PC-9 (cell line): ENCODE measurements around the gene DDHD1. TPM values are rescaled to one million over a fixed set of nuclear protein-coding genes. Genes with fewer than 3 reads are reported as not detected.
A peak's percentile ranks its signal among the peaks of the same experiment; 100 is the strongest.

ENCODE experiments used
- Bru-seq: library from RNA; stranded (reverse); fragments of 400-500 nt; gene quantifications from one replicate; lab custom pipeline; 2021; lab: Mats Ljungman, UMichigan
- BruChase-seq, 2 experiments: library from RNA; stranded (reverse); fragments of 400-500 nt; gene quantifications; one replicate each; lab custom pipeline; 2021; lab: Mats Ljungman, UMichigan
- BruUV-seq: library from RNA; stranded (reverse); fragments of 400-500 nt; replicated peaks from 2 replicates; lab custom pipeline; 2021; lab: Mats Ljungman, UMichigan
- CTCF ChIA-PET: fragments of 300-600 bp; sonication (Branson Sonifier 250); formaldehyde crosslinking; loops from one replicate; lab custom pipeline; 2022; ENCODE audit warnings: antibody characterized with exemption; lab: Charles Lee
- POLR2A ChIA-PET: fragments of 300-600 bp; sonication (Branson Sonifier 250); formaldehyde crosslinking; loops from one replicate; lab custom pipeline; 2022; ENCODE audit warnings: antibody characterized with exemption; ENCODE audit not compliant: unreplicated experiment; lab: Charles Lee
- DNase-seq, 2 experiments: peaks; one replicate each; pipeline versions ENCODE4 v3.0.0 to v3.0.0-alpha.2; 2015 to 2022; ENCODE audit warnings: mixed read lengths in 1 of 2
- H2AFZ ChIP-seq: fragments of 200-600 bp; sonication (generic); 2 replicates; pipeline ENCODE4 v1.8.1; 2017; ENCODE audit warnings: antibody characterized with exemption
- H3F3A ChIP-seq: fragments of 200-600 bp; sonication (generic); 2 replicates; pipeline ENCODE4 v1.8.1; 2017; ENCODE audit warnings: antibody characterized with exemption, mild to moderate bottlenecking, low read depth; ENCODE audit not compliant: insufficient read depth
- H3K27ac ChIP-seq: fragments of 200-600 bp; sonication (generic); 2 replicates; pipeline ENCODE4 v1.6.1; 2016; ENCODE audit warnings: mixed run types
- H3K27me3 ChIP-seq: fragments of 200-600 bp; sonication (generic); 2 replicates; pipeline ENCODE4 v1.6.1; 2016; ENCODE audit warnings: low read depth, mixed run types; ENCODE audit not compliant: insufficient read depth
- H3K36me3 ChIP-seq: fragments of 200-600 bp; sonication (generic); 2 replicates; pipeline ENCODE4 v1.6.1; 2016; ENCODE audit warnings: low read depth, mixed run types
- H3K4me1 ChIP-seq: fragments of 200-600 bp; sonication (generic); replicated peaks from 2 replicates; pipeline ENCODE4 v1.6.1; 2016; ENCODE audit warnings: mixed run types; ENCODE audit not compliant: insufficient read depth
- H3K4me2 ChIP-seq: fragments of 200-600 bp; sonication (generic); 2 replicates; pipeline ENCODE4 v1.6.1; 2017; ENCODE audit warnings: mixed run types
- H3K4me3 ChIP-seq: fragments of 200-600 bp; sonication (generic); 2 replicates; pipeline ENCODE4 v1.6.1; 2016; ENCODE audit warnings: mixed run types
- H3K79me2 ChIP-seq: fragments of 200-600 bp; sonication (generic); 2 replicates; pipeline ENCODE4 v1.6.1; 2017; ENCODE audit warnings: low read depth, mixed run types
- H3K9me2 ChIP-seq: fragments of 200-600 bp; sonication (generic); 2 replicates; pipeline ENCODE4 v1.8.1; 2017; ENCODE audit warnings: mild to moderate bottlenecking; ENCODE audit not compliant: insufficient read depth
- H3K9me3 ChIP-seq: fragments of 200-600 bp; sonication (generic); 2 replicates; pipeline ENCODE4 v1.8.1; 2016; ENCODE audit warnings: low read depth; ENCODE audit not compliant: insufficient read depth
- H4K20me1 ChIP-seq: fragments of 200-600 bp; sonication (generic); 2 replicates; pipeline ENCODE4 v1.8.1; 2017; ENCODE audit not compliant: insufficient read depth
- CTCF ChIP-seq: fragments of 200-600 bp; sonication (generic); conservative IDR thresholded peaks from 2 replicates; pipeline ENCODE4 v1.6.1; 2017; ENCODE audit warnings: mixed run types, antibody characterized with exemption, mild to moderate bottlenecking, moderate library complexity
- EZH2 ChIP-seq: fragments of 200-600 bp; sonication (generic); IDR thresholded peaks from 2 replicates; pipeline ENCODE4 v1.8.0; 2017; ENCODE audit warnings: antibody characterized with exemption, low read depth
- intact Hi-C: fragments of 100-400 bp; cut with micrococcal nuclease; formaldehyde crosslinking; loops from one replicate; pipeline ENCODE4 v1.10.0; 2022; ENCODE audit not compliant: unreplicated experiment
- long read RNA-seq: library from polyadenylated mRNA; stranded (forward); transcript quantifications from one replicate; pipeline ENCODE4 v2.0.0, GENCODE V29; 2022
- total RNA-seq: library from RNA; stranded (reverse); gene quantifications from 2 replicates; pipeline ENCODE4 v1.2.3, GENCODE V29; 2021

DDHD1 gene
- 11.1 and 11.3 TPM in 2 replicates for total RNA-seq
- Bru-seq, nascent RNA, result percentile 61 among the genes with signal in this experiment
- percentile 62 among the genes with signal in this experiment for BruChase-seq, experiment 1, labeled RNA remaining after a 2-hour chase
- percentile 65 among the genes with signal in this experiment for BruChase-seq, experiment 2, labeled RNA remaining after a 6-hour chase
- long read RNA-seq, full-length matches to known transcripts, result 2 of 6 reads
- long read RNA-seq, partial matches to known transcripts, result 2 of 6 reads
- long read RNA-seq, other reads (novel, unspliced or antisense), result 2 of 6 reads

DNA sequence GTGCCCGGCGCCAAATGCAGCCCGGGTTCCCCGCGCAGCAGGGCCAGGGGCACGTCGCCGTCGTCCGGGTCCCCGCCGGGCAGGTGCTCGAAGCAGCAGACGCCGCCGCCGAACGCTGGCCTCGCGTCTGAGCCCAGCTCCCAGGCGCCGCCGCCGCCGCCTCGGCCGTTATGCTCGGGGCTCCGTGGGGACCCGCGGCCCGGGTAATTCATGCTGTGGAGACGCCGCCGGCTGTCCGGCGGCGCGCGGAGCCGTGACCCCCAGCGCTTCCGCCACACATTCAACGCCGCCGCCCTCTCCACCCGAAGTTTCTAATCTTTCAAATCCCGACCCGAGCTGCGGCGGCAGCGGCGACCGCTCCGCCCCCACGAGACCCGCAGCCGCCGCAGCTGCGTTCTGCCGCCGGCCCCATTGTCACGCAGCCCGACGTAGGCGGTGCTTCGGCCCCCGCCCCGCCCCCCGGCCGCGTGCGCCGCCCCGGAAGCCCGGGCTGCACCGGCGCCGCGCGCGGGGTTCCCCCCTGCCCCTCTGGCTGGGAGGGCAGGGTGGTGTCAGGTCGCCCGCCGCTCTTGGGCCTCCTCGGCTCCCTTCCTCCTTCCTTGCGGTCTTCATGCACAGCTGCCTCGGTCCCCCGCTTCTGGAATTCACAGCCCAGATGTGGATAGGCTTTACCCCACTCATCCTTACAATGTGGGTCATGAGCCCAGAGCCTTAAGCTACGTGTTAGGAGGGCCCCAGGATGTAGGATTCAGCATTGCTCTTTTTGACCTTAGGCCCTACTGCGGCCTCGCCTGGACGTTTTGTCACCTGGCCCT, at the start of gene DDHD1:
TSS of gene DDHD1 (minus strand) at position 437 of the 815 bp plus-strand sequence. CDS start at position 212, 225 bp downstream.
- Histone ChIP-seq H3K4me2 (peak within 1 kb of the TSS; percentile 82), H3K79me2 (peaks cover 21% of the 10 kb centered on the region), H3F3A (peaks cover 8% of the 10 kb centered on the region; the same call in 1 of the 2 replicates), H4K20me1 (no peaks in the 10 kb centered on the region), H3K36me3 (no peaks in the 10 kb centered on the region; the same call in 1 of the 2 replicates), H2AFZ (peak within 1 kb of the TSS; percentile 98), H3K4me1 (peaks cover 14% of the 10 kb centered on the region), H3K27me3 (no peaks in the 10 kb centered on the region), H3K27ac (no peak within 1 kb of the TSS), H3K9me2 (no peaks in the 10 kb centered on the region), H3K9me3 (no peaks in the 10 kb centered on the region), H3K4me3 (peak within 1 kb of the TSS; percentile 96)
- TF ChIP-seq EZH2, result no peak
- no peak for TF ChIP-seq CTCF
- CTCF ChIA-PET, result interaction anchor here (0.7 kb wide), 3 partner anchors 192 to 1185 kb away, joined by 3 to 5 read pairs (median 3); no protein-coding TSS in a partner anchor
- BruUV-seq, result no TSS peak
- POLR2A ChIA-PET, result interaction anchor here (0.7 kb wide), 1 partner anchor 899 kb away, joined by 3 read pairs; no protein-coding TSS in a partner anchor
- intact Hi-C loops, result loop anchor here (5.0 kb wide), 2 partner anchors 91 to 154 kb away; no protein-coding TSS in a partner anchor
- peak in 1 of 2 experiments; percentile 77 for DNase-seq

DNA sequence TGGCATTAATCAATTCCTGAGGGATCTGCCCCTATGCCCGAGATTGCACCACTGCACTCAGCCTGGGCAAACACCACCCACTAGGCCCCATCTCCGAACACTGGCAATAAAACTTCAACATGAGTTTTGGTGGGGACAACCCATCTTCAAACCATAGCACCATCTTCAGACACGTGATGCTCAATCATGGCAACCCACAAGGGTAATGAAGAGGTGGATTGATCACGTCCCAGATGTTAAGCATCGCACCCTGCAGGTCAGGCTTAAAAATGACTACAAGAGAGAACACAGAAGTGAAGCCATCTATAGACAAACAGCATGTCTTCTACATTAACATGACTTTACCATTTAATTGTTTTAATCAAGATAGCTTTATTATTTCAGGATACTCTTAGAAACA, 42.8 kb upstream of the DDHD1 start:
- ChIA-PET POLR2A (no interaction called here), CTCF (no interaction called here)
- intact Hi-C loops, result no loop called here
- H3K4me1 ChIP-seq, result no peaks in the 10 kb centered on the region
- no peaks in the 10 kb centered on the region for H3F3A ChIP-seq
- BruUV-seq, result no TSS peak
- no peaks in the 10 kb centered on the region for H3K9me3 ChIP-seq
- H3K9me2 ChIP-seq, result no peaks in the 10 kb centered on the region
- H3K79me2 ChIP-seq, result no peaks in the 10 kb centered on the region
- no peak for TF ChIP-seq CTCF
- no peak for TF ChIP-seq EZH2
- H3K36me3 ChIP-seq, result no peaks in the 10 kb centered on the region
- H4K20me1 ChIP-seq, result no peaks in the 10 kb centered on the region
- no peak overlapping the region for H3K4me2 ChIP-seq
- no peak for DNase-seq
- no peak overlapping the region for H3K27ac ChIP-seq
- no peaks in the 10 kb centered on the region for H3K27me3 ChIP-seq
- H3K4me3 ChIP-seq, result no peak overlapping the region
- no peak overlapping the region for H2AFZ ChIP-seq

DNA sequence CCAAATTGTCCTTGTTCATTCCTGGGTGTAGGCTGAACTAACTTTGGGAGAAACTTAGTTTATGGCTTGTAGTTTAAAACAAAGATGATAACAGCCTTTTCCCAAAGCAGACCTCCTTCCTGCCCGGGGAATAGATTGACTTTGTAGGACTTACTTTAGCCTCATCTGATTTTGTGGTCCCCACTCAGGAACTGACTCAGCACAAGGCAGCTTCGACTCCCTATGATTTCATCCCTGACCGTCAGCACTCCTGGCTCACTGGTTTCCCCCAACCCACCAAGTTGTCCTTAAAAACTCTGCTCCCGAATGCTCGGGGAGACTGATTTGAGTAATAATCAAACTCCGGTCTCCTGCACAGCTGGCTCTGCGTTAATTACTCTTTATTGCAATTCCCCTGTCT, 40.1 kb upstream of the DDHD1 start:
- TF ChIP-seq EZH2 (no peak), CTCF (no peak)
- intact Hi-C loops, result no loop called here
- Histone ChIP-seq H3K9me2 (no peaks in the 10 kb centered on the region), H3K4me2 (no peak overlapping the region), H3K36me3 (no peaks in the 10 kb centered on the region), H3K27me3 (no peaks in the 10 kb centered on the region), H3K4me1 (no peaks in the 10 kb centered on the region), H4K20me1 (no peaks in the 10 kb centered on the region), H3K27ac (no peak overlapping the region), H3F3A (no peaks in the 10 kb centered on the region), H3K79me2 (no peaks in the 10 kb centered on the region), H3K4me3 (no peak overlapping the region), H3K9me3 (no peaks in the 10 kb centered on the region), H2AFZ (no peak overlapping the region)
- no TSS peak for BruUV-seq
- no peak for DNase-seq
- POLR2A ChIA-PET, result interaction anchor here (0.7 kb wide), 1 partner anchor 79 kb away, joined by 3 read pairs; no protein-coding TSS in a partner anchor
- CTCF ChIA-PET, result no interaction called here
